Ishikawa (cell line): ENCODE results near the gene PATE2.

Experiments used
- CEBPB ChIP-seq: IDR thresholded peaks from 2 replicates; pipeline ENCODE4 v1.6.1; 2012
- EP300 ChIP-seq: IDR thresholded peaks from 2 replicates; pipeline ENCODE4 v1.6.1; 2012; ENCODE audit warnings: borderline replicate concordance
- FOXM1 ChIP-seq: IDR thresholded peaks from 2 replicates; pipeline ENCODE4 v1.6.1; 2012; ENCODE audit warnings: low read depth, borderline replicate concordance
- RAD21 ChIP-seq: IDR thresholded peaks from 2 replicates; pipeline ENCODE4 v1.6.1; 2012; ENCODE audit warnings: low read depth
- TCF12 ChIP-seq: IDR thresholded peaks from 2 replicates; pipeline ENCODE4 v1.6.1; 2012; ENCODE audit warnings: low read depth

GRCh38 chr11:125745979-125746378 is 32.6 kb downstream of the PATE2 start, which contains the start of gene PATE1:
- TF ChIP-seq FOXM1 (no peak), EP300 (no peak), TCF12 (no peak), CEBPB (no peak), RAD21 (no peak)
